ENCODE data around the gene F13B. TPM values are rescaled to one million over a fixed set of nuclear protein-coding genes. Genes with fewer than 3 reads are reported as not detected.

F13B gene
- total and polyA plus RNA-seq, 2 donors (not counting 3 experiments of a cell fraction or from before 2014, with no cell fraction given): not detected

- dilution Hi-C loops (cut with MboI; ENCODE audit: extremely low pct_ligation_motif_present, low sequenced_read_pairs) (no loop called here), intact Hi-C loops (cut with micrococcal nuclease) (no loop called here)
- TF ChIP-seq FOS (IDR thresholded peaks at IDR 0.05; ENCODE audit: borderline replicate concordance, insufficient read depth, low read length) (peak; percentile 52), EZH2 (IDR thresholded peaks at IDR 0.05; ENCODE audit: borderline replicate concordance, low read depth, low read length, severe bottlenecking) (no peak)
- H3K4me2 ChIP-seq (ENCODE audit: insufficient read depth, low read length): no peak overlapping the region
- no peak overlapping the region for H3K9ac ChIP-seq (replicated peaks; ENCODE audit: extremely low read depth, insufficient read depth, low read length)
- no peaks in the 10 kb centered on the region for H3K9me1 ChIP-seq (replicated peaks; ENCODE audit: control insufficient read depth, extremely low read depth, insufficient read depth, low read length)
- FAIRE-seq (no peak), DNase-seq (ENCODE audit: low read depth, low spot score) (no peak)
- H3K36me3 ChIP-seq (ENCODE audit: control insufficient read depth in 2 of 2, extremely low read depth in 1 of 2, insufficient read depth in 2 of 2, low read length in 2 of 2): no peaks in the 10 kb centered on the region
- H3K27me3 ChIP-seq (ENCODE audit: control insufficient read depth in 2 of 2, insufficient read depth in 2 of 2, low read length in 2 of 2): no peaks in the 10 kb centered on the region
- no peaks in the 10 kb centered on the region for H4K20me1 ChIP-seq (replicated peaks; ENCODE audit: control insufficient read depth, extremely low read depth, insufficient read depth, low read length)
- peak overlapping the region; percentile 37 for H2AFZ ChIP-seq (ENCODE audit: low read depth, low read length)
- no peaks in the 10 kb centered on the region for H3K9me3 ChIP-seq (replicated peaks; ENCODE audit: control insufficient read depth, insufficient read depth, low read length)
- CTCF ChIA-PET: no interaction called here
- no peaks in the 10 kb centered on the region for H3K4me1 ChIP-seq (ENCODE audit: control insufficient read depth, extremely low read depth, insufficient read depth, low read length)
- H3K79me2 ChIP-seq (ENCODE audit: control insufficient read depth, insufficient read depth, low read length): no peaks in the 10 kb centered on the region
- no peak overlapping the region for H3K4me3 ChIP-seq (replicated peaks in 1 of 3; ENCODE audit: insufficient read depth in 1 of 3, low read depth in 1 of 3, low read length in 3 of 3)
- POLR2A ChIA-PET: no interaction called here
- H3K27ac ChIP-seq (ENCODE audit: insufficient read depth, low read depth, low read length): no peak overlapping the region
- no TSS peak for BruUV-seq (replicated peaks)
Observed at GRCh38 chr1:197021716-197022115, 45.3 kb downstream of the F13B start.

- intact Hi-C loops (cut with micrococcal nuclease) (no loop called here), dilution Hi-C loops (cut with MboI; ENCODE audit: extremely low pct_ligation_motif_present, low sequenced_read_pairs) (no loop called here)
- TF ChIP-seq EZH2 (IDR thresholded peaks at IDR 0.05; ENCODE audit: borderline replicate concordance, low read depth, low read length, severe bottlenecking) (no peak), MYC (IDR thresholded peaks at IDR 0.05; ENCODE audit: low read depth, low read length) (no peak), POLR2A (IDR thresholded peaks at IDR 0.05; ENCODE audit: low read depth, low read length) (no peak), GATA2 (IDR thresholded peaks at IDR 0.05; ENCODE audit: insufficient read depth, insufficient read length, low read depth, low read length) (no peak), JUN (IDR thresholded peaks at IDR 0.05; ENCODE audit: borderline replicate concordance, insufficient read depth, insufficient read length, low read depth) (no peak), FOS (IDR thresholded peaks at IDR 0.05; ENCODE audit: borderline replicate concordance, insufficient read depth, low read length) (no peak), POLR2AphosphoS5 (IDR thresholded peaks at IDR 0.05; ENCODE audit: insufficient read depth, low read depth, low read length) (no peak), MAX (IDR thresholded peaks at IDR 0.05; ENCODE audit: insufficient read depth, insufficient read length) (no peak)
- TF ChIP-seq, protein P1, sequence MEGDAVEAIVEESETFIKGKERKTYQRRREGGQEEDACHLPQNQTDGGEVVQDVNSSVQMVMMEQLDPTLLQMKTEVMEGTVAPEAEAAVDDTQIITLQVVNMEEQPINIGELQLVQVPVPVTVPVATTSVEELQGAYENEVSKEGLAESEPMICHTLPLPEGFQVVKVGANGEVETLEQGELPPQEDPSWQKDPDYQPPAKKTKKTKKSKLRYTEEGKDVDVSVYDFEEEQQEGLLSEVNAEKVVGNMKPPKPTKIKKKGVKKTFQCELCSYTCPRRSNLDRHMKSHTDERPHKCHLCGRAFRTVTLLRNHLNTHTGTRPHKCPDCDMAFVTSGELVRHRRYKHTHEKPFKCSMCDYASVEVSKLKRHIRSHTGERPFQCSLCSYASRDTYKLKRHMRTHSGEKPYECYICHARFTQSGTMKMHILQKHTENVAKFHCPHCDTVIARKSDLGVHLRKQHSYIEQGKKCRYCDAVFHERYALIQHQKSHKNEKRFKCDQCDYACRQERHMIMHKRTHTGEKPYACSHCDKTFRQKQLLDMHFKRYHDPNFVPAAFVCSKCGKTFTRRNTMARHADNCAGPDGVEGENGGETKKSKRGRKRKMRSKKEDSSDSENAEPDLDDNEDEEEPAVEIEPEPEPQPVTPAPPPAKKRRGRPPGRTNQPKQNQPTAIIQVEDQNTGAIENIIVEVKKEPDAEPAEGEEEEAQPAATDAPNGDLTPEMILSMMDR (IDR thresholded peaks at IDR 0.05; ENCODE audit: extremely low read depth in 1 of 2, insufficient read depth in 1 of 2, low read depth in 1 of 2, low read length in 2 of 2): no peak
- H2AFZ ChIP-seq (ENCODE audit: low read depth, low read length): peak overlapping the region; percentile 50
- no peaks in the 10 kb centered on the region for H4K20me1 ChIP-seq (replicated peaks; ENCODE audit: control insufficient read depth, extremely low read depth, insufficient read depth, low read length)
- POLR2A ChIA-PET: no interaction called here
- DNase-seq (ENCODE audit: low read depth, low spot score): peak; percentile 37
- FAIRE-seq: no peak
- H3K4me1 ChIP-seq (ENCODE audit: control insufficient read depth, extremely low read depth, insufficient read depth, low read length): no peaks in the 10 kb centered on the region
- no peaks in the 10 kb centered on the region for H3K27me3 ChIP-seq (ENCODE audit: control insufficient read depth in 2 of 2, insufficient read depth in 2 of 2, low read length in 2 of 2)
- no TSS peak for BruUV-seq (replicated peaks)
- H3K9me1 ChIP-seq (replicated peaks; ENCODE audit: control insufficient read depth, extremely low read depth, insufficient read depth, low read length): no peaks in the 10 kb centered on the region
- no peak overlapping the region for H3K9ac ChIP-seq (replicated peaks; ENCODE audit: extremely low read depth, insufficient read depth, low read length)
- no peak overlapping the region for H3K27ac ChIP-seq (ENCODE audit: insufficient read depth, low read depth, low read length)
- H3K4me2 ChIP-seq (ENCODE audit: insufficient read depth, low read length): no peak overlapping the region
- no peaks in the 10 kb centered on the region for H3K79me2 ChIP-seq (ENCODE audit: control insufficient read depth, insufficient read depth, low read length)
- no peak overlapping the region for H3K4me3 ChIP-seq (replicated peaks in 1 of 3; ENCODE audit: insufficient read depth in 1 of 3, low read depth in 1 of 3, low read length in 3 of 3)
- CTCF ChIA-PET: no interaction called here
- H3K36me3 ChIP-seq (ENCODE audit: control insufficient read depth in 2 of 2, extremely low read depth in 1 of 2, insufficient read depth in 2 of 2, low read length in 2 of 2): no peaks in the 10 kb centered on the region
- H3K9me3 ChIP-seq (replicated peaks; ENCODE audit: control insufficient read depth, insufficient read depth, low read length): no peaks in the 10 kb centered on the region
Observed at GRCh38 chr1:197017558-197018146, 49.4 kb downstream of the F13B start.
